ENCODE results near the gene DCLK3.

Gene DCLK3

DNA sequence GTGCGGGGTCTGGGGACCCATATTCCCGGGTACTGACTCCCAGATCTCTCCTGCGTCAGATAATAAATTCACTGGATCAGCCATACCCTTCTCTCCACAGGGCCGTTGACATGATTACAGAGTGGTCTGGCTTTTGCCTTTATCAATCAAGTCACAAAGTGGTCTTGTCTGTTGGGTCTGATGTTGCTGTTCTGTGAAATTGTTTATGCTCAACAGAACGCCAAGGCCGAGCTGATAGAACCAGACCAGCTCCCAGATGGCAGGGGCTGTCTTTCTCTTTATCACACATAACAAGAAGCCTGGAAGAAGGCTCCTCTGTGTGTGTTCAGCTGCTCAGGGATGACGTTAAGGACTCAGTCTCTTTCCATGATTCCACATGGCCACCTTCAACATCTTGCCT, 751 bp upstream of the DCLK3 start:
- DNase-seq (ENCODE audit: low read depth): no peak

DNA sequence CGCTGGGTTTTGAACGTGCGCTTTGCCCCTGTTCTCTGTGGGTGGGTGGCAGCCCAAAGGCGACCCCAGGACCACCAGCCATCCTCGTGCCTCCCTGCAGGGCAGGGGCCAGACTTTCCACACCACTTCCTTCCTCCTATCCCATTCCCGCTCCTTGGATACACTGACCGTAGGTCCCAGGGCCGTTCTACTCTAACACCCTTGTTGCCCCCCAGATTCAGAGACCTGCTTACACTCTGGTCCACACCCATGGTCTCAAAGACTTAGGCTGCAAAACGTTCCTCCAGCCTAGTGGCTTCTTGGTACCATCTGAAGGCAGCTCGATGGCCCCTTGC, 318 bp upstream of the DCLK3 start:
- DNase-seq (ENCODE audit: low read depth): no peak

DNA sequence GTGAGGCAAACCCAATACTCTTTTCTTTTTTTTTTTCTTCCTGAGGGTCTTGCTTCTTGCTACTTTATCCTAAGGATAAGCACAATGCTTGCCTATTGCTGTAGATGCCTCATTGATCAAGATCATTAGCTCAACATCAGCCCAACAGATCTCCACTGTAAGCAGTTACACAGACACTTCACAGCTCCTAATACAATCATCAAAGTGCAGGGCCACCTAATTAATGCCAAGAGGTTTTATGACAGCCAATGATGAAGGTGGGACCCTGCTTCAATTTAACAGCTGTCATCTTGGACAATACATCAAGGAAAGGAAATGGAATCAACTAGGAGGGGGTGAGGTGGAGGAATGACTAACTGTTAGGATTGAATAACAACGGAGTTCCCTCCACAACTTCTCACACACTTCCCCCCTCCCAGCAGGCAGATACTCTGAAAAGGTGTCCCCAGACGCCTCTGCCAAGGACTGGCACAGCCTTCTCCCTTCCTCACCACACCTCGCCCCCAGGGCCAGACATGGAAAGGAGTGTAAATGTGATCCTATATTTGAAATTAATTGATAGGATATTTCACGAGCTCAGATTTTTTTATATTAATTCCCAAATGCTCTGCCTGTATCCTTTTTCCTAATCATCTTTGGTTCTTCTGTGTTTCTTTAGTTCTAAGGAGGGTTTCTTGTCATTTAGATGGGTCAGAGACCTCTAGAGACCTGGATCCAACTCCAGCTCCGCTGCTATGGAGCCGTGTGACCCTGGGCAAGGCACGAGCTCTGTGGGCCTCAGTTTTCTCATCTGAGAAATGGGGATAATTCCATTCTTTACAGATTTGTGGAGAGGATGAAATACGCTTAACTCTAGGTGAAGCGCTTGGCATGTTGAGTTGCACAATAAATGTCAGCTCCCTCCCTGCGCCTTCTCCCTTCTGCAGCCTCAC, 1.2 kb downstream of the DCLK3 start:
- no peak for DNase-seq (ENCODE audit: low read depth)

DNA sequence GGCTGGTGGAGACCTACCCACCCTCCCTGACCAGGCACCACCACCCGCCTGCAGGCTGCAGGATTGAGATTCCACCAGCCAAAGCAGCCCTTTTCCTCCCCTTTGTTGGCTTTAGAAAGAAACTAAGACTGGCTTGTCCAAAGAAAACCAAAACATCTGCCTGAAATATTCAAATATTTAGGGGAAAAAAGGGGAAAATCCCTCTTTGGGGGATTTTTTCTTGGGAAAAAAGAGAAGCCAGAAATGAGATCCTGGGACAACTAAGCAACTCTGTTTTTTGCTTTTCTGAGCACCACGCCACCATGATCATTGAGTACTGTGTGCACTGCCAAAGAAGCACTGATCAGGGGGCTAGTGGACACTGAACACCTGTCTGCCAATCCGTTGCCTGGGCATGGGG, 2.6 kb downstream of the DCLK3 start:
- no peak for DNase-seq (ENCODE audit: low read depth)

DNA sequence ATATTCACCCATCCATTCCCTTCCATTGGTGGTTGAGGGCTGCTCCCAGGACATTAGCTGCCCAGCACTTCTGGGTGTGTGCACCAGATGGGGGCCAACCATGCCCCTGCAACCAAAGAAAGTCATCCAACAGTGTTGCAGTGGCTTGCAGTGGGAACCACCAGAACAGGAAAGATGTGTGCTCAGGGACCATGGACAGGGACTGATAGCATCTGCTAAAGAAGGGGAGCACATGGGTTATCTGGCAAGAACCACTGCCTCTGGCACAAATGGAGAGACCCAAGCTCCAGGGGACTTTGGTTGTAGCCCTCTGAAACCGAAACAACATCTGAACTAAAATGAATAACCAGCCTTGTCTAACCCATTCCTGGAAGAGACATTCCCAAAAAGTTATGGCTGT, 8.1 kb downstream of the DCLK3 start:
- DNase-seq (ENCODE audit: low read depth): no peak

DNA sequence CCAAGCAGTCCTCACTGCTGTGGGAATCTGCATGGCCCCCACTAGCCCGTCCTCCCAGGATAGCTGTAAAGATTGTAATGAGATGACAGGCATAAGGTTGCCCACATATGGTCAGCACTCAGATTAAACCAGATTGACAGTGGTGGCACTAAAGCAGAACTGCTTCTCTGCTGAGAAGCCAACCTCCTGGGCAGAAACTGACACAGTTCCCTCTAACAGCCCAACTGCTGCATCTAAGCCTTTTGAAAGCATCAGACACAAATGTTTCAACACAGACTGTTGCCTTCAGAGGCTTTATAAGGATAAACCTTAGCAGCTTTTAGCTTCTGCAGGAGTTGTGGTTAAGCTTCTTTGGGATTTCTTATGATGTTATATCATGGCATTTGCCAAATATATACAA, 13.0 kb downstream of the DCLK3 start:
- no peak for DNase-seq (ENCODE audit: low read depth)

DNA sequence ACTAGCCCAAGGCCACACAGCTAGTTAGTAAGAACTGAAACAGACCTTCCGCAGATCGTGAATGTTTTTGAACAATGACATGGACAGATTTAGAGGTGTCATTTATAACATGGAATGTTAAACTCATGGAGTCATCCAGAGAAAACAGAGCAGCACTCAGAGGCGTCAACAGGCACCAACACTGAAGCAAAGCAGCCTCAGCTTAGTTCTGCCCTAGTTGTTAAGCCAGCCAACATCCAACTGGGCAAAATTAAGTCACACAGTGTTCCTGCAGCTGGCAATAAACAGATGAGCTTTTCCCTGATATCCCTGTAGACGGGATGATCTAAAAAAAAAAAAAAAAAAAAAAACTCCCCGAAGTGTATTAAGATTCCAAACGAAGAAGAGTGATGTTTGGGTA, 13.6 kb downstream of the DCLK3 start:
- no peak for DNase-seq (ENCODE audit: low read depth)

DNA sequence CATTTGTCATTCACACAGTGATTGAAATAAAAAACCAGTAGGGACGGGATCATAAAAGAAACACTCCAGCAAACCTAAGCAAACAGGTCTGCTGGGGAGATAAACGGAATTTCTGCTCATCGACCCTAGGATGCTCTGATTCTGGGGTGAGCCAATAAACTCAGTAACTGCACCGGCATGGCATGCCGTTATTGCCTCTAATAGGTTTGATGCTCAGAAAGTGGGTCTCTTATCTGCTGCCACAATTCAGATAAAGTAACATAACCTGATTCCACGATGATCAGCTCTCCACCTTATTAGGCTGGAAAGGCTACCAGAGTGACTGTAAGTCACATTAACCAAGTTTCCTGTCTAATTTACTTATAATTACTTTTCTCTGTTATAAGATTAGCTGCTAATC, 19.6 kb downstream of the DCLK3 start:
- no peak for DNase-seq (ENCODE audit: low read depth)

DNA sequence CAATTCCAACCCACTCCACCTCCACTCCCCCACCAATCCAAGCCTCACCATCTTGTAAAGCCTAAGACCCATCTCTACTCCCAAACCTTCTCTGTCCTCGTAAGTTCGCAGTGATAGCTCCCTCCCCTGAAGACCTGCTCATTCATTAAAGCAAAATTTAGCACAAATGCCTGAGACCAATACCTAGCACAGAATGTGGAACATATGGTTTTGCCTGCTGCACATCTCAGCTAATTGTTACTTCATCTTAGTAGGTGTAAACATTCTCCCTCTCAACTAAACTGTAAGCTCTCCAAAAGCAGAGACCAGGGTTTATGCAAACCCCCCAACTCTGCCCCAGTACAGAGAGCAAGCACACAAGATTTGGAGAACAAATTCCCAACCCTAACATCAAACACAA, 20.5 kb downstream of the DCLK3 start:
- no peak for DNase-seq (ENCODE audit: low read depth)

DNA sequence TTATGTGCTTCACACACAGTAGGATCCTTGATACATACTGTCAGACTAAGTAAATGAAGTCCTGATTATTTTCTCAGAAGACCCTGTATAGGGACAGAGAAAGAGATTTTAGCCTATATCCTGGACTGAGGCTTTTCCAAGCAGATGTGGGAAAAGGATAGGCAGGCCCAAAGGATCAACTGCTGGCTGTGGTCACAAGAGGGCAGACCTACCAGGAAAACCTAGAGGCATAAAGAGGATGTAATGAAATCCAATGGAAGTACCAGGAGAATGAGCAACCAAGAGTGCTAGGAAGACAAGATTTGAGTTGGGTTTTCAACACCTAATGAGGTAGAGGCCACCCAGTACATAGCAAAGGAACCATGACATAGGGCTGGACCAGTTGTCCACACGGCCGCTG, 23.1 kb downstream of the DCLK3 start:
- DNase-seq (ENCODE audit: low read depth): no peak

DNA sequence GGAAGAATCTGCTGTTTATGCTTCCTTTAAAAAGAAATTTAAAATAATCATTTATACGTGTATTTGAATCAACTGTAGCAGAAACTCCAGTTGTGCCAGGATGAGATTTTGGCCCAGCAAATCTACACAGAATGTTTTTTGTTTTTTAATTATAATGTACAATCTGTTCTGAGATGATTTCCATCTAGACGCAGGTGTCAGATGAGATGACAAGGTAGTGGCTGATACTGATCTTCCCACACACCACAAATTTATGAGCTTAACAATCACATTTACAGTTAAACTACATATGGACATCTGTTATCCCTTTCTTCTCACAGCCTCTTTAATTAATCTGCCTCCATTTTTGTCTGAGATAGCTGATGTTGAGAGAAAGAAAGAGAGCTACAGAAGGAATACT, 23.6 kb downstream of the DCLK3 start:
- DNase-seq (ENCODE audit: low read depth): no peak

DNA sequence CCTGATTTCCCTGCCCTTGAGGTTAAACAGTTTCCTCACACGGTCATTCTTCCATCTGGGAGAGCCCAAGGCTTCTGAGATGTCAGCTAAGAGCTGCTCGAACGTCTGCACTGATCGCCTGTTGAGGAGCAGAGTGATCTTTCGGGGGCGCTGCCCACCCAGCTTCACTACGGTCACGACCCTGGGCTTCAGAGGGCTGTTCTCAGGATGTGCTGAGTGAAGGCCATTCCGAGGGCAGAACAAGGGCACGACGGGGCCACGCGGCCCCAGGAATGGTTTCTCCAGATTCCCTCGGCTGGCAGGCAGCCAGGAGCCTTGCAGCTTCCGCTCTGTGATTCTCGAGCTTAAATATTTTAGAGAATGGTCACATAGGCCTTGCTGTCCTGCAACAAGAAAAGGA, 25.7 kb downstream of the DCLK3 start:
- no peak for DNase-seq (ENCODE audit: low read depth)

DNA sequence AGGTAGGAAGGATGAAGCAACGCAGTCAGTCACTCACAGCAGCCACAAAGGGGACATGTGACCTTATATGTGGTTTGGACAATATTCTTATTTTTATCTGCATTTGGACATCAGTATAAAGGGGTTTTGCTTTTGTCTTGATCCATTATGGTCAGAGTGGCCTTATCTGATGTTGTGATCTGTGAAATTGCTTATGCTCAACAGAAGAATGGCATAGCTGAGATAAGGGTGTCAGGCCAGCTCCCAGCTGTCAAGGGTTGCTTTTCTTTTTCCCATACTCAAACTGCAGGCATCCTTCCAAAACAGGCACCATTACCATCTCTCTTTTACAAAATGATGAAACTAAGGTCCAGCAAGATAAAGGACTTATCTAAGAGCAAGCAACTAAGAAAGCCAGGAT, 28.1 kb downstream of the DCLK3 start:
- DNase-seq (ENCODE audit: low read depth): no peak

DNA sequence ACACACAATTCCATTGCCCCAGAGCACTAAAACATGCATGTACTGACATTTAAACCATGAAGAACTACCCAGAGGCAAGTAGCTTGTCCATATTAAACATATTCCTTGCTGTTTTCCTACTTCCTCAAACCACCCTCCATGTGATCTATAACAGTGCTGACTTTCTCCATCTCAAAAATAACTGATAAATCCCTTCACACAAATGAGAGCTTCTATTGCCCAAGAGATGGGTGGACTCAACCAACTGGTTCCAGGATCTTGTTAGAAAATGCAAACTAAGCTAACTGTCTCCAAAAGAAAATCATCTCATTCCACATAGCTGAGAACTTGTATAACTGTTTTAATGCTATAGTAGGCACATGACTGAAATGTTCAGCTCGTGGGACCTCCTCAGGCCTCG, 29.6 kb downstream of the DCLK3 start:
- no peak for DNase-seq (ENCODE audit: low read depth)

DNA sequence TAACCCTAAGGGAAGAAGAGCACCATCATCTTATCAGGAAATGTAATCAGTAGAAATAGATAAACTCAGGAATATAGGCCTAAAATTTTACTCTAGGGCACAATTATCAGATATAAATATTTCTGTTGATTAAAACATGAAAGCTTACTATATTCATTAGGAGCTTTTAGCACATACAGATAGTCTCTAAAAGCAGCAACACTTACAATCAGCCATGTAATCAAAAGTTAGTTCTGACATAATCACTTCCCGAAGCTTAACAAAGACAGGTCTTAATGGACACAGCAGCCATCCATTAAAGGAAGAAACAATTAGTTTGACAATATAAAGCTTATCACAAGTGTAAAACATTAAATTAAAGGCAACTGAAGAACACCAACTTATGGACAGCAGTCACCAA, 30.6 kb downstream of the DCLK3 start:
- DNase-seq (ENCODE audit: low read depth): no peak

DNA sequence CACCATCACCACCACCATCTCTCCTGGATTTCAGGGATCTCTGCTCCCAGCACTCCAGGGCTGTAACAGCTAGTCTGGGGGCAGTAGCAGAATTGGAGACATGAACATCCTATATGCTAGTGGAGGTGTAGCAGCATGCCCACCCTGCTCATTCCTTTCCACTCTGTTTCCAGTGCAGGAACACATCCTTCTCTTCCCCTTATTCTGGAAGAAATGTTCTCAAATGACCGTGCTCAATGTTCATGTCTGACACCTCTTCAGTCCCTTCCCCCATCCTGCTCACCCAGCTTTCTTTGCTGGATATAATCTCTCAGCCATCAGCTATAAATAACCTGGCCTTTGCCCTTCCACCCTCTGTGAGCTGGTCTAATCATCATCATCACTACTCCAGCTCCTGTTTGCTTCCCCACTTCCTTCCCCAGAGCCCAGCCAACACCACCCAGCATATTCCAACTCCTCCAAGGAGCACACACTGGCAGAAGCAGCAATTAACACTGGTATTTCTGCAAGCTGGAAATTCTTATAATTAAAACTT, 31.1 kb downstream of the DCLK3 start:
- DNase-seq (ENCODE audit: low read depth): no peak

DNA sequence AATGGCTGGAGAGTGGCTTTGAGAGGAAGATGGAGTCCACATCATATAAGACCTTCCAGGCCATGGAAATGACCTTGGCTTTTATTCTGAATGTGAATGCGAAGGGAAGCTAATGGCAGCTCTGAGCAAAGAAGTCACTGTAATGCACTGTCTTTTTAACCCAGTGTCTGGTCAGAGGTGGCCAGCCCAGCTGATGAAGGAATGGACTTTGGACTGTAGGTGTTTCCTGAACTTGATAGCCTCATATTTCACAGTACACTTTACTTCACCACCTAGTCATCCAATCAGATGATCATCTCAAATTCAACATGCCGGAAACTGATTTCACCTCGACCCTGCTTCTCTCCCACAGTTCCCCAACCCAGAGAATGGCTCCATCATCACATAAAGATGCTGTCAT, 33.4 kb downstream of the DCLK3 start:
- no peak for DNase-seq (ENCODE audit: low read depth)

DNA sequence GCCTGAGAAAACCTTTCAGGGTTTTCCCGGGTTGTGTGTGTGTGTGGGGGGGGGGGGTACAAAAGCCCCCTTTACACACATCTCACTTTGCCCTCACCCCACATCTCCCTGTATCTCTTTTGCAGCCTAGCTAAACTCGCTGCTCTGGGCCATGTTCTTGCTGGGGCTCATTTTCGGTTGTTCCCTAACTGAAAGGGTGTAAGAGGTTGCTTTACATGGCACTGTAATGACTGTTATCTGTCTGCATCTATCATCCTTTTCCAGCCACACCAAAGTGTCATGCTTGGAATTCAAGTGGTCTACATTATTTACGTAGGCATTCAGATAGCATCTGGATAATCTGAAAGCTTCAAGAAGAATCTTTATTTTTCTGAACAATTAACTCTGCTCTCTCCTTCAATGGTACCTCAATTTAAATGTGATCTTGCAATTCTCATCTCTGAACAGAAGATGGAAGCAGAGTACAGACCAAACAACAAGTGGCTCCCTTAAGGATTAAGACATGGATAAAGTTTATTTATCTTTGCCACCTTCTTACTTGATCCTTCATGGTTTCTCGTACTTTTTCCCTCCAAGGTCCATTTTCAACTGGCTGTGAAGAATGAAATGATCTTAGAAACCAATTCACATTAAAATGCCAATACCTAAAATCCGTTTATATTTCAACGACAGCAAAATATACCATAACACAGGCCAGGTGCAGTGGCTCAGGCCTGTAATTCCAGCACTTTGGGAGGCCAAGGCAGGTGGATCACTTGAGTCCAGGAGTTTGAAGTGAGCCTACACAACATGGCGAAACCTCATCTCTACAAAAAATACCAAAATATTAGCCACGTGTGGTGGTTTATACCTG, 34.9 kb downstream of the DCLK3 start:
- DNase-seq (ENCODE audit: low read depth): peak; percentile 41

DNA sequence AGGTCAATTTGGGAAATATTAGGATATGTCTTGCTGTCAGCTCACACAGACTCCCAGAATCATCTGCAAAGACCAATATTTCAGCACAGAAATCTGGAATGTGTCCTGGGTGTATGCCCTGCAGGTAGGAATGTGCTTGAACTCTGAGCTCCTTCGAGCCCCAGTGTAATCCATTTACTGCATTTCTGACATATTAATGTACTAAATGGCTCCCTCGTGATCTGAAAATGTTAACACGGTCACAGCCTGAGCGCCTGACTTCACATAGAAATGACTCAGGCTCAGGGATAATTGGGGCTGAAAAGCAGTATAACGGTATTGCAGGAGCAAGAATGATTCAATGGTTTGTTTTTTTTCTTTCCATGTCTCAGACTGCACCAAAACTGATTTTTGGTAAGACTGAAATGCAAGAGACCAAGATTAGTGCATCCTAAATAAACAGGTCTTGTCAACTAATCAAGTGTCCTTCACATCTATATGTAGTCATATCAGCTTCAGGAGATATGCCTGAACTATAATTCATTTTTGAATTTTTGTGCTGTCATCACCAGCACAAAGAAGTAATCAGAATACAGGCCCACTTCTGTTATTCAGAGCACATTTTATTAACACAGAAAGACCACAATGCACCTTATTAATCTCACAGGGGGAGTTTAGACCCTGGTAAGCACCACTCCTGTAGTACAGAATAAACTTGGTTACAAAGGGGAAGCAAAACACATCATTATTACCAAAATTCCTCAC, 49.8 kb downstream of the DCLK3 start:
- peak; percentile 47 for DNase-seq (ENCODE audit: low read depth)

DNA sequence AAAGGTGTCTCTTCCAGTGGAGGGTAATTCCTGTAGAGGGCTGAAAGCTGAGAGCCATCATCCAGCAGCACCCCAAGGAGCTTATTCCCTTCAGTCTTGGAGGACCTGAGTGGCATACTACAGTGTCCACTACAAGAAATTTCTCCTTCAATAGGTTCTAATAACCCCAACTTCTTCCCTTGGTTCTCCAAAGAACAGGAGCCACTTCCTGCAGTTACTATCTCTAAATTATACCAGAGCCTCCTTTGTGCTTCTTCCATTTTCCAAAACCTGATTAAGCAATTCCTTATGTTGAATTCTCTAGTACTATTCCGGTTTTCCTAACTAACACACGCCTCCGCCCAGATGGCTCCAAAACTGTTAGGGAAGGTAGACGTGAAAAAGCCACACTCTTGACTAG, 50.4 kb downstream of the DCLK3 start:
- DNase-seq (ENCODE audit: low read depth): no peak

DNA sequence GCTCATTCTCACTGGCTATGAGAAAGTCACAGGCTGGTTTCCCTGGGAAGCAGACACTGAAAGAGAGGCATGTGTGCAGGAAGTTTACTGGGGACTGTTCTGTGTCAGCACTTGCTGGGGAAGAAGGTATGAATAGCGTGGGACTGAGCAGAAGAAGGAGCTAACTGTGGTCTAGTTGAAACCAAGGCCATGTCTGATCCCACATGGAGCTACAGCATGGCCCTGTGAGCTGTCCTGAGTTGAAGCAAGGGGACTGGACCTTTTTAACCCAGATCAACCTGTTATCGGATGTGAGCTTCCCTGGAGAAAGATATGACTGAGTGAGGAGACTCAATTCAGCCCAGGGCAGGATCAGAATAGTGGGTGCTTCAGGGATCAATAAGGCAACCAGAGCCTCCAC, 53.7 kb downstream of the DCLK3 start:
- DNase-seq (ENCODE audit: low read depth): no peak

DNA sequence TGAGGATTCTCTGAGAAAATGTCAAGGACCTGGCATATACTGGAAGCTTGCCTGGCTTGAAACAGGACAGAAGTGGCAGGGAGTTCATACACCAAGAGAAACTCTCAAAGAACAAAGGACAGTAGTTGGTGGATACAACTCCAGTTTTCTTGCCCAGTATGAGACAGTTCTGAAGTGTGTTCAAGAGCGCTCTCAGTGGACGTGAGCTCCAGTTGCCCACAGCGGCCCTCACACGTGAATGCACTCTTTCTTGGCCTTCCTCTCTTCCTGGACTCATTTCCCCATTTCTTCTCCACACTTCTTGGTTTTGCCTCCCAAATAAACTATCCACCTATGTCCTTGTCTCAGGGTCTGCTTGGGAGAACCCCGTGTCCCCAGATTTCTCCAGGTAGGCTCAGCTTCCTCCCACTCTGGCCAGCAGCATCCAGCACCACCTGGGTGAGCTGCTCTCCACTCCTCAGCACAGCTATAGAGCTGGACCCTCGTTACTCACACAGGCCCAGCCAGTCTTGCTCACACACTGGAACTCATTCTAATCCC, 54.5 kb downstream of the DCLK3 start:
- no peak for DNase-seq (ENCODE audit: low read depth)

Data from non-pigmented ciliary epithelial cell (primary cell).